Ascending aorta (tissue), 2 donors: Measurements from ENCODE around the gene SPEF2. TPM values are rescaled to one million over a fixed set of nuclear protein-coding genes. Genes with fewer than 3 reads are reported as not detected.

Experiments used
- DNase-seq, 2 donors: peaks; one replicate each; pipeline ENCODE4 v3.0.0-alpha.2; 2019; ENCODE audit warnings: low spot score in 2 of 2
- H3K27ac ChIP-seq, 2 donors: fragments of 200-600 bp; sonication (generic); one replicate each; pipeline ENCODE4 v1.5.1; 2016 to 2017; ENCODE audit warnings: mild to moderate bottlenecking in 1 of 2
- H3K27me3 ChIP-seq: fragments of 200-600 bp; sonication (generic); one replicate; pipeline ENCODE4 v1.5.1; 2017
- H3K36me3 ChIP-seq, 2 donors: fragments of 200-600 bp; sonication (generic); one replicate each; pipeline ENCODE4 v1.5.1; 2016
- H3K4me1 ChIP-seq, 2 donors: fragments of 200-600 bp; sonication (generic); one replicate each; pipeline ENCODE4 v1.5.1; 2016 to 2017; ENCODE audit warnings: mild to moderate bottlenecking in 1 of 2
- H3K4me3 ChIP-seq, 2 donors: fragments of 200-600 bp; sonication (generic); one replicate each; pipeline ENCODE4 v1.5.1; 2016 to 2017; ENCODE audit warnings: mild to moderate bottlenecking in 1 of 2
- H3K9me3 ChIP-seq, 2 donors: fragments of 200-600 bp; sonication (generic); one replicate each; pipeline ENCODE4 v1.5.1; 2016
- CTCF ChIP-seq, 3 experiments: fragments of 200-600 bp in 2 of 3; fragments of 450-650 bp in 1 of 3; sonication (generic) in 2 of 3; IDR thresholded peaks; one replicate each; pipeline ENCODE4 v1.5.1; 2016 to 2019; ENCODE audit warnings: antibody characterized with exemption in 3 of 3, mild to moderate bottlenecking in 1 of 3, moderate library complexity in 1 of 3
- intact Hi-C: fragments of 100-400 bp; cut with DNase I; formaldehyde crosslinking; loops from one replicate; pipeline ENCODE4 v1.15.1; 2023
- total RNA-seq: library from RNA; depleted of rRNA; stranded (reverse); fragments of >200 nt; gene quantifications from one replicate; pipeline ENCODE4 v1.1.0, GENCODE V29; 2016

Gene SPEF2
- total RNA-seq, 1 donor from 2014 or later: 0.32 TPM

- Histone ChIP-seq H3K9me3 (no peaks in the 10 kb centered on the region), H3K4me3 (no peak overlapping the region), H3K27ac (no peak overlapping the region), H3K4me1 (no peaks in the 10 kb centered on the region), H3K36me3 (no peaks in the 10 kb centered on the region), H3K27me3 (no peaks in the 10 kb centered on the region)
- DNase-seq: no peak
- TF ChIP-seq CTCF (IDR thresholded peaks at IDR 0.05): no peak
- intact Hi-C loops: no loop called here
Observed at GRCh38 chr5:35785601-35786085, 168.0 kb downstream of the SPEF2 start.

GRCh38 chr5:35788724-35789123 lies 171.1 kb downstream of the SPEF2 start:
- no peaks in the 10 kb centered on the region for H3K4me1 ChIP-seq
- H3K27ac ChIP-seq: no peak overlapping the region
- no peaks in the 10 kb centered on the region for H3K36me3 ChIP-seq
- no peak for DNase-seq
- no peak for TF ChIP-seq CTCF (IDR thresholded peaks at IDR 0.05)
- H3K9me3 ChIP-seq: no peaks in the 10 kb centered on the region
- no peaks in the 10 kb centered on the region for H3K27me3 ChIP-seq
- intact Hi-C loops: no loop called here
- no peak overlapping the region for H3K4me3 ChIP-seq

GRCh38 chr5:35789732-35790456 lies 172.2 kb downstream of the SPEF2 start:
- H3K27ac ChIP-seq: peak overlapping the region in 1 of 2 donors; percentile 2
- TF ChIP-seq CTCF (IDR thresholded peaks at IDR 0.05): no peak
- no peaks in the 10 kb centered on the region for H3K27me3 ChIP-seq
- no peaks in the 10 kb centered on the region for H3K9me3 ChIP-seq
- DNase-seq: no peak
- no peaks in the 10 kb centered on the region for H3K36me3 ChIP-seq
- H3K4me1 ChIP-seq: no peaks in the 10 kb centered on the region
- H3K4me3 ChIP-seq: no peak overlapping the region
- intact Hi-C loops: no loop called here

GRCh38 chr5:35790457-35790822 lies 172.8 kb downstream of the SPEF2 start:
- Histone ChIP-seq H3K4me3 (no peak overlapping the region), H3K27me3 (no peaks in the 10 kb centered on the region), H3K27ac (no peak overlapping the region), H3K9me3 (no peaks in the 10 kb centered on the region), H3K4me1 (no peaks in the 10 kb centered on the region), H3K36me3 (no peaks in the 10 kb centered on the region)
- no peak for TF ChIP-seq CTCF (IDR thresholded peaks at IDR 0.05)
- intact Hi-C loops: no loop called here
- no peak for DNase-seq

- Histone ChIP-seq H3K27ac (no peak overlapping the region), H3K27me3 (no peaks in the 10 kb centered on the region), H3K36me3 (no peaks in the 10 kb centered on the region), H3K4me3 (no peak overlapping the region), H3K4me1 (no peaks in the 10 kb centered on the region), H3K9me3 (no peaks in the 10 kb centered on the region)
- DNase-seq: no peak
- no peak for TF ChIP-seq CTCF (IDR thresholded peaks at IDR 0.05)
- intact Hi-C loops: no loop called here
Observed at GRCh38 chr5:35794328-35794619, 176.6 kb downstream of the SPEF2 start.
